Mesenchymal stem cell (in vitro differentiated cells and primary cell): ENCODE results near the gene TENM3.

Experiments used
- DNase-seq: peaks from one replicate; pipeline ENCODE4 v3.0.0-alpha.2; 2013
- H2AFZ ChIP-seq: one replicate; pipeline ENCODE4 v1.6.1; 2013; ENCODE audit warnings: low read depth, mild to moderate bottlenecking, control low read depth, inconsistent platforms, low read length, moderate library complexity
- H2AK5ac ChIP-seq: 2 replicates; pipeline ENCODE4 v1.6.1; 2013; ENCODE audit warnings: low read length, moderate library complexity, mild to moderate bottlenecking, inconsistent platforms; ENCODE audit not compliant: severe bottlenecking
- H2BK120ac ChIP-seq: one replicate; pipeline ENCODE4 v1.6.1; 2013; ENCODE audit warnings: low read depth, mild to moderate bottlenecking, inconsistent platforms, low read length, moderate library complexity
- H2BK12ac ChIP-seq, 2 experiments: one replicate each; pipeline ENCODE4 v1.6.1; 2013; ENCODE audit warnings: inconsistent platforms in 2 of 2, low read length in 2 of 2, mild to moderate bottlenecking in 2 of 2, moderate library complexity in 2 of 2, control low read depth in 1 of 2
- H2BK15ac ChIP-seq: one replicate; pipeline ENCODE4 v1.6.1; 2013; ENCODE audit warnings: mild to moderate bottlenecking, low read depth, inconsistent platforms; ENCODE audit not compliant: poor library complexity, severe bottlenecking
- H2BK5ac ChIP-seq: 2 replicates; pipeline ENCODE4 v1.6.1; 2013; ENCODE audit warnings: low read depth, mild to moderate bottlenecking, low read length, control low read depth, inconsistent platforms; ENCODE audit not compliant: poor library complexity, severe bottlenecking
- H3K14ac ChIP-seq, 2 experiments: one replicate each; pipeline ENCODE4 v1.6.1; 2013; ENCODE audit warnings: inconsistent platforms in 2 of 2, low read length in 2 of 2, control low read depth in 1 of 2, mild to moderate bottlenecking in 1 of 2, moderate library complexity in 1 of 2
- H3K18ac ChIP-seq, 2 experiments: one replicate each; pipeline ENCODE4 v1.6.1; 2013; ENCODE audit warnings: inconsistent platforms in 2 of 2, low read length in 2 of 2, control low read depth in 1 of 2, low read depth in 1 of 2, mild to moderate bottlenecking in 1 of 2
- H3K23ac ChIP-seq, 2 experiments: one replicate each; pipeline ENCODE4 v1.6.1; 2013; ENCODE audit warnings: inconsistent platforms in 2 of 2, low read length in 2 of 2, mild to moderate bottlenecking in 2 of 2, moderate library complexity in 2 of 2, control low read depth in 1 of 2
- H3K27ac ChIP-seq: 2 replicates; pipeline ENCODE4 v1.5.1; 2013; ENCODE audit warnings: mild to moderate bottlenecking, moderate library complexity, low read length, control low read depth, inconsistent platforms; ENCODE audit not compliant: poor library complexity, severe bottlenecking
- H3K27me3 ChIP-seq, 2 experiments: 2 replicates each; pipeline versions ENCODE4 v1.6.1 to v1.7.0; 2013; ENCODE audit warnings: low read length in 2 of 2, mild to moderate bottlenecking in 2 of 2, moderate library complexity in 2 of 2, control low read depth in 1 of 2, inconsistent platforms in 1 of 2; ENCODE audit not compliant: control insufficient read depth in 1 of 2, insufficient read depth in 1 of 2
- H3K36me3 ChIP-seq, 2 experiments: 2 replicates each; pipeline versions ENCODE4 v1.6.1 to v1.7.0; 2013; ENCODE audit warnings: low read length in 2 of 2, control low read depth in 1 of 2, inconsistent platforms in 1 of 2, low read depth in 1 of 2, mild to moderate bottlenecking in 1 of 2; ENCODE audit not compliant: insufficient read depth in 2 of 2, control insufficient read depth in 1 of 2
- H3K4ac ChIP-seq, 2 experiments: one replicate each; pipeline ENCODE4 v1.6.1; 2013; ENCODE audit warnings: inconsistent platforms in 2 of 2, low read length in 2 of 2, mild to moderate bottlenecking in 2 of 2, moderate library complexity in 2 of 2, control low read depth in 1 of 2, low read depth in 1 of 2
- H3K4me1 ChIP-seq: 2 replicates; pipeline ENCODE4 v1.6.1; 2013; ENCODE audit warnings: low read depth, low read length, control low read depth; ENCODE audit not compliant: control insufficient read depth, insufficient read depth
- H3K4me2 ChIP-seq: 2 replicates; pipeline ENCODE4 v1.6.1; 2013; ENCODE audit warnings: low read length, mild to moderate bottlenecking, inconsistent platforms; ENCODE audit not compliant: poor library complexity, severe bottlenecking
- H3K4me3 ChIP-seq, 2 experiments: 2 replicates each; pipeline versions ENCODE4 v1.5.1 to v1.7.0; 2013; ENCODE audit warnings: low read length in 2 of 2, mild to moderate bottlenecking in 2 of 2, control low read depth in 1 of 2, low read depth in 1 of 2; ENCODE audit not compliant: insufficient read depth in 1 of 2
- H3K79me1 ChIP-seq: replicated peaks from 2 replicates; pipeline ENCODE4 v1.6.1; 2013; ENCODE audit warnings: mild to moderate bottlenecking, control low read depth, low read length, inconsistent platforms; ENCODE audit not compliant: poor library complexity, severe bottlenecking
- H3K9ac ChIP-seq: 2 replicates; pipeline ENCODE4 v1.7.0; 2013; ENCODE audit warnings: mild to moderate bottlenecking, low read length, moderate library complexity
- H3K9me3 ChIP-seq: 2 replicates; pipeline ENCODE4 v1.7.0; 2013; ENCODE audit warnings: mild to moderate bottlenecking, low read length; ENCODE audit not compliant: control insufficient read depth
- H4K8ac ChIP-seq: one replicate; pipeline ENCODE4 v1.6.1; 2013; ENCODE audit warnings: inconsistent platforms, mild to moderate bottlenecking, low read length, moderate library complexity
- H4K91ac ChIP-seq: one replicate; pipeline ENCODE4 v1.6.1; 2013; ENCODE audit warnings: mild to moderate bottlenecking, low read length, inconsistent platforms
- WGBS: methylation state at CpG from one replicate; pipeline ENCODE4 v1.1.7; 2013; ENCODE audit warnings: mixed read lengths; 5-methylcytosine and 5-hydroxymethylcytosine counted together

Gene TENM3

GRCh38 chr4:182257503-182257902, 14.3 kb downstream of the TENM3 start:
- Histone ChIP-seq H3K36me3 (peaks cover 0 to 3% of the 10 kb centered on the region in 2 experiments), H4K8ac (no peak overlapping the region), H3K9ac (no peak overlapping the region), H4K91ac (no peak overlapping the region), H3K23ac (no peak overlapping the region), H3K9me3 (no peaks in the 10 kb centered on the region), H2BK120ac (no peak overlapping the region), H3K4me3 (no peak overlapping the region), H2AK5ac (no peak overlapping the region), H2BK5ac (no peak overlapping the region), H2AFZ (no peak overlapping the region), H2BK12ac (no peak overlapping the region), H3K4me2 (no peak overlapping the region), H3K4me1 (no peaks in the 10 kb centered on the region), H3K79me1 (peaks cover 16% of the 10 kb centered on the region), H3K27me3 (no peaks in the 10 kb centered on the region), H3K14ac (no peak overlapping the region), H3K27ac (no peak overlapping the region), H3K18ac (no peak overlapping the region), H2BK15ac (no peak overlapping the region), H3K4ac (no peak overlapping the region)
- 60% methylated on average over 2 of the region's 3 CpGs for WGBS
- DNase-seq: no peak

DNA sequence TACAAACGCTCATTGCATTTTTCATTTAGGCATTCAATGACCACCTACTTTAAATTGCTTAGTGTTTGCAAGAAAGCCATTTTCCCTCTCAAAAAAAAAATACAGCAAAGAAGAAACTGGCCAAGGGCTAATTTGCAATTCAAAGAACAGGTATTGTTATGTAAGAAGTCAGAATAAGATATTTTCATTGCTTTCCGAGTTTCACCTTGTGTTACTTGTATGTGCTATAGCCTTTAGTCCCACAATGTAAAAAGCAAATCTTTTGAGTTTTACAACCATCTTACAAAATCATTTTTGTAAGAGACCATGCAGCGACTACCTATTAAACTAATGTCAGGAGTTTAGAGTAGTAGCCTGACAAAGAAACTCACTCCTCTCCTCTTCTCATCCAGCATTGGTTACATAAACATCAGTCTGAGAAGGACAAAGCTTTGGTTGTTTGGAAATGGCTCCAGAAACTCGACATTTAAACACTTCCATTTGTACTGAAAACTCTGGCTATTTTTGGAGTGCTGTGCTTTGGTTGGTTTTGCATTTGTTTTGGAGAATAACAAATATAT, 15.3 kb downstream of the TENM3 start:
- 67% methylated on average over 3 of the region's 4 CpGs for WGBS
- Histone ChIP-seq H3K14ac (no peak overlapping the region), H3K4me1 (no peaks in the 10 kb centered on the region), H2BK120ac (no peak overlapping the region), H3K27ac (no peak overlapping the region), H2AFZ (no peak overlapping the region), H3K4me3 (no peak overlapping the region), H2AK5ac (no peak overlapping the region), H3K18ac (no peak overlapping the region), H3K4me2 (no peak overlapping the region), H3K27me3 (no peaks in the 10 kb centered on the region), H3K36me3 (peaks cover 0 to 3% of the 10 kb centered on the region in 2 experiments), H3K9ac (no peak overlapping the region), H2BK15ac (no peak overlapping the region), H3K23ac (no peak overlapping the region), H2BK5ac (no peak overlapping the region), H3K9me3 (no peaks in the 10 kb centered on the region), H4K8ac (no peak overlapping the region), H3K79me1 (peaks cover 20% of the 10 kb centered on the region), H3K4ac (no peak overlapping the region), H2BK12ac (no peak overlapping the region), H4K91ac (no peak overlapping the region)
- no peak for DNase-seq

- H2AFZ ChIP-seq: no peak overlapping the region
- H3K9me3 ChIP-seq: no peaks in the 10 kb centered on the region
- no peak overlapping the region for H3K9ac ChIP-seq
- H3K18ac ChIP-seq: no peak overlapping the region
- no peak overlapping the region for H3K14ac ChIP-seq
- no peak overlapping the region for H3K23ac ChIP-seq
- peaks cover 0 to 3% of the 10 kb centered on the region in 2 experiments for H3K36me3 ChIP-seq
- no peak overlapping the region for H2BK120ac ChIP-seq
- H3K27ac ChIP-seq: no peak overlapping the region
- peaks cover 23% of the 10 kb centered on the region for H3K79me1 ChIP-seq
- no peak overlapping the region for H2BK12ac ChIP-seq
- no peaks in the 10 kb centered on the region for H3K27me3 ChIP-seq
- no peak overlapping the region for H2BK15ac ChIP-seq
- H3K4me2 ChIP-seq: no peak overlapping the region
- H3K4me3 ChIP-seq: no peak overlapping the region
- H3K4ac ChIP-seq: no peak overlapping the region
- H4K8ac ChIP-seq: no peak overlapping the region
- H2BK5ac ChIP-seq: no peak overlapping the region
- H2AK5ac ChIP-seq: no peak overlapping the region
- WGBS: 87% methylated on average over 6 of the region's 8 CpGs
- H4K91ac ChIP-seq: no peak overlapping the region
- no peaks in the 10 kb centered on the region for H3K4me1 ChIP-seq
- DNase-seq: no peak
These were observed 18.5 kb downstream of the TENM3 start for GRCh38 chr4:182261651-182262223.

GRCh38 chr4:182263562-182263961, 20.4 kb downstream of the TENM3 start:
- Histone ChIP-seq H2BK5ac (no peak overlapping the region), H3K27ac (no peak overlapping the region), H3K9me3 (no peaks in the 10 kb centered on the region), H3K23ac (no peak overlapping the region), H3K4me2 (no peak overlapping the region), H3K4ac (no peak overlapping the region), H3K36me3 (peaks cover 0 to 3% of the 10 kb centered on the region in 2 experiments), H2AK5ac (no peak overlapping the region), H3K4me3 (no peak overlapping the region), H3K4me1 (no peaks in the 10 kb centered on the region), H3K9ac (no peak overlapping the region), H4K8ac (no peak overlapping the region), H4K91ac (no peak overlapping the region), H3K79me1 (peaks cover 17% of the 10 kb centered on the region), H3K27me3 (no peaks in the 10 kb centered on the region), H3K14ac (no peak overlapping the region), H2AFZ (no peak overlapping the region), H2BK15ac (no peak overlapping the region), H2BK12ac (no peak overlapping the region), H2BK120ac (no peak overlapping the region), H3K18ac (no peak overlapping the region)
- no peak for DNase-seq
- 92% methylated on average over 10 of the region's 10 CpGs for WGBS
